Measurements from ENCODE around the gene PYROXD2.

Gene PYROXD2

DNA sequence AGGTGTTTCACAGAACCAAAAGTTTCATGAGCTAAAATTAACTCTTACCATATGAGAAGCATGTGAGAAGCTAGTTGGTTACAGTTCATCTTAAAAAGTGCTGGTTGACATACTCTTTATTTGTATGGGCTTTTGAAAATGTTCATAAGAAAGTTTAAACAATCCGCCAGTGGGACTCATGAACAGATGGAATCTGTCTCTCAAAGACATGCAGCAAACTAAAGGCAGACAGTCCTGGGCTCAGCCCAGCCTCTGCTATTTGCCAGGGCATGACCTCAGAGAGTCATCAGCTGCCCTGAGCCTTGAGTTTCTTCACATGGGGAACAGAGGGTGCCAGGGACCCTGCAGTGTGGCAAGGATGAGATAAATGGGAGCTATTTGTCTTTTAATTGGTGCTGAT lies 3.2 kb downstream of the PYROXD2 start:
- DNase-seq, result no peak

DNA sequence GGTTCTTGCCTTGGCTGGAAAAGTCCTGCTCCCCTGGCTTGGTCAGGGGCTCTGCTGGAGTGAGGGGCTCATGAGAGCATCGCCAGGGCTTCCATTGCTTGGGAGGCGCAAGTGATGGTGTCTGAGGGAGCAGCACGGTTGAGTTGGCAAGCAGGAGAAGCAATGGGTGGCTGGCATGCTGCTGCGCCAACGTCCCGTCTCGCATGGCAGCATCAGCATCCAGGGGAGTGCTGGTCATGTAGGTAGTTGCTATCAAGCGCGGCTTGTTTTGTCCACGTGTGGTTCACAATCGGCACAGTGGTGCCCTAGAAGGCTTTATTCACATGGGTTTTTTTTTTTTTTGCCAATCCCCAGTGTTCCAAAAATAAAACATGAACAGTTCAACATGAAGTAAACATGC lies 3.8 kb downstream of the PYROXD2 start:
- DNase-seq, result no peak

DNA sequence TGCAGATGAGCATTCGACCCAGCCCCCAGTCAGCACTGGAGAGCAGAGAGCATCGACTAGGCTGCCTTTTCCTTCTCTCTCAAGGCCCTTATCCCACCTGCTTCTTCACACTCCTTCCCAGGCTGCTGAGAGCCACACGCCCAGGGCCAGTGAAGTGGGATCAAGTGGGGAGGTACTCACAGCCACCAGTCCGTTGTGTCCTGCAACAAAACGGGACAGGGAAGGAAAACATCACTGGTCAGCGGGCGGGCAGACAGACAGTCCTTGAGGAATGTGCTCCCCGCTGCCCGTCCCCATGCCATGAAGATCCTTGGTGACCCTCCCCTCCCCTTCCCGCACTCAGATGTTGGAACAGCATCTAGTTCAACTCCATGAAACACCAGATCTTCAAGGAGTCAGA lies 4.2 kb downstream of the PYROXD2 start:
- no peak for DNase-seq

DNA sequence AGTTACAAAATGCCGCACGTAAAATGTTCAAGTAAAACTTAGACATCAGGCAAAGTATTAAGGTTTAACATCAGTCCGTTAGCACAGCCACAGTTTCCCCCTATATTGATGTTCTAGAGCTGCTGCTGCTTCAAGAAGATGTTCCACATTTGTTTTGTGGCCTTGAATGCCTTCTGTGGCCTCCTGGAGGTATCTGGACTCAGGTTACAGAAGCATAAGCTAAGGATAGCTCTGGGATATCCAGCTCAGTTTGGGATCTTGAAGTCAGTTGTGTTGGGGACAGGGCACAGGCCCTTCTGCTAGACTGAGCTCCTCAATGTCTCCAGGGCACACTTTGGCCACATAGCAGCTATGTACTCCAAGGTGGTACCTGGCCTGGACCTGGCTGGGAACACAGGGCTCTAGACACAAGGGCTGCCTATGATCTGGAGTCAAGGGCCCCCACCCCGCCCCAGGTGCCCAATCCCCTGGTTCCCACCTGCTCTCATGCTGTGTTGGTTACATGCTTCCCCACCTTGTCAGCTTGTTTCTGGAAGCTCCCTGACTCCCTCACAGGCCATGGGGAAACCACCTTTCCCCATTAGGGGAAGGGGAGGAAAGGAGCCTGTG lies 4.7 kb downstream of the PYROXD2 start:
- DNase-seq, result no peak

DNA sequence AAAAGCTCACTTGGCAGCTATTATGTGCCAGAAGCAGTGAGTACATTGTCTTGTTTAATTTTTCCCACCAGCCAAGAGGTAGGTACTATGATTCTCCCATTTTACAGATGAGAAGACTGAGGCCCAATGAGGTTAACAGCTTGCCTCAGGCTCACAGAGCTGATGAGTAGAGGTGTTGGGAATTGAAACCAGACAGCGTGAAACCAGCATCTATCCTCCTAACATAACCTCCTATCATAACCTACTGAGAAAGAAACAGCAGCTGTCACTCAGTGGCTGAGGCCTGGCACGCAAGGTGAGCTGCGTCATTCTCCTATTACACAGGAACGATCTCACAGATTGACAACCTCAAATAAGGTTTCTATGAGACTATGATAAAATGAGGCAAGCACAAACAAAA lies 6.2 kb downstream of the PYROXD2 start:
- DNase-seq, result no peak

DNA sequence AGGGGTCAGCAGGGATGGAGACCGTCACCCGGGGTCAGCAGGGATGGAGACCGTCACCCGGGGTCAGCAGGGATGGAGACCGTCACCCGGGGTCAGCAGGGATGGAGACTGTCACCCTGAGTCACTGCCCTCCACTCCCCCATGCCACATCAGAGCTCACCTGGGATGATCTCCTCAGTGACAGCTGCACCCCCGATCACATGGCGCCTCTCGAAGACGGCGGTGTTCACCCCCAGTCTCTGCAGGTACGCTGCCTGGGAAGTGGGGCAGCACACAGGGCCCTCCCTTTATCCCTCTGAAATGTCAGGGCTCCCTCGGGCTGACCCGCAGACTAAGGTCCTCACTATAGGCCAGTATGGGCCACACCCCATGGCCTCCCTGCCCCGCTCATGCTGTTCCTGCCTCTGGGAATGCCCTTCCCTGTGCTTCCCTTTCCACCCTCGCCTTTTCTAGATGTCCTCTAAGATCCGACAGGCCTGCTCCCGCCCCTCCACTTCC lies 7.2 kb downstream of the PYROXD2 start:
- DNase-seq, result no peak

DNA sequence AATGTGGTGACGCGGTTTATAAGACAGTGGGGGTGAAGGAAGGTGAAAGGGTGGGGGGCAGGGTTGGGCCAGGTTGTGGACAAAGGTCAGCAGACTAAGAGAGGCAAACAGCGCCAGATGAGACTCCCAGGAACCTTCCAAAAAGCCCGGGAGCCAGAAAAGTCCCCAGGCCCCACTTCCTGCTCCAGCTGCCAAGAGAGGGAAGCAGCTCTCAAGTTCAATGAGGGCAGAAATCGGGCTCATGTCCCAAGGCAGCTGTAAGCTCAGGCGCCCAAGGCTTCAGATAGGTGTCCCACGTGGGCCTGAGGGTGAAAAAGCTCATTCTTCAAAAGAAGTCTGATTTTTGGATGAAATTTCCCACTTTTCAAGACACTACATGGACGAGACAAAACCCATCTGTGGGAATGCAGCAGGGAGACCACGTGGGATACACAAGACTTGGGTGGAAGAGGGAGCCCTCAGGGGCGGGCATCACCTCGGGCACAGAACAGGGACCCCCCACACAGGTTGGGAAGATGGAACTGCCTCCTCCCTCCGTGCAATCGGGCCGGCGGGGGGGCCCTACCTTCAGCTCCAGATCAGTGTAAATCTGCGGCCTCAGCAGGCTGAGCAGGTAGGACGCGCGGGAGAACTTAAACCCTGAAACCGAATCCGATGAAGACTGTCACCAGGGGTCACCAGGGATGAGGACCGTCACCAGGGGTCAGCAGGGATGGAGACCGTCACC lies 7.8 kb downstream of the PYROXD2 start:
- DNase-seq, result no peak

DNA sequence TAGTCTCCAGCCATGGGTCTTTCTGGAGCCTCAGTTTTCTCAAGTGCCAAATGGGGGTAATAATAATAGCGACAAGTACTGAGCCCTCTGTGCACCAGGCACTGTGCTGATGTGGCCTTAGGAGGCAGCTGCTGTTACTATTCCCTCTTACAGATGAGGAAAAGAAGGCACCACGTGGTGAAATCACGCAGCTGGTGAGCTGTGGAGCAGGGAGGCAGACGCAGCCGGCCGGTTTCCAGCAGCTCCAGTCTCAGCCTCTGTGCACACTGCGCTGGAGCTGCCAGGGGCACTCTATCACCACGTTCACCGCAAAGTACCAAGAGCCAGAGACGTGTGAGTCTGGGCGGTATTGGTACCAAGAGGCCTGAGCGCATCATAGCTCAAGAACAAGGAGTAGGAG lies 9.6 kb downstream of the PYROXD2 start:
- DNase-seq, result no peak

DNA sequence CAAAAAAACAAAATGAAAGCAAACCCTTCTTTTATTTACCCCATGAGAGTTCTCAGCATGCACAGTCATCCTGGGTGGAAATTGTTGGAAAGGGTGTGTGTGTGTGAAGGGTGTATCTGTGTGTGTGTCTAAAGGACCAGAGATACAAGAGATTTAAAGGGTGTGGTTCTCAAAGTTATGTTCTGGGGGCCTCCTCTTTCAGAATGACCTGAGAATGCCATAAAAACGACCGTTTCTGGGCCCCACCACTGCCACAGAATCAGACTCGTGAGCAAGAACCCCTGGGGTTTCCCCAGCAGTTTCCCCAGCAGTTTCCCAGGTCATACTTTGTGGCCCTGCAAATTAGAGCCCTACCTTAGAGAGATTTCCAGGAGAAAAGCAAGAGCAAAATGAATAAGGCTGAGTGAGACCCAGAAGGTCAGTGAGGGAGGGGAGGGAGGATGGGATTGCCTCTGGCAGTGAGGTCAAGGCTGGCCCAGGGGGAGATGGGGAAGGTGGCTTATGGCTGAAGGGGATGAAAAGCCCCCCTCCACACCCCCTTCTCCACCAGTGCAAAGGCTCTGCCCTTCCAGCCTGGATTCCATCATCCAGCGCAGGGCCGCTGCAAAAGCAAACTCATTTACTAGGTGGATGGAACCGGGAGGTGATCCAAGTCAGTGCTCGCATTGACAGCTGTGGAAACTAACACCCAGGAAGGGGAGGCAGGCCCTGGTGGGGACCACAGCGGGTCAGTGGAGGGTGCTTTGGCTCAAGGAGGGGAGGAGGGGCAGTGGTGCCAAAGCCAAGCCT lies 10.2 kb downstream of the PYROXD2 start:
- DNase-seq, result no peak

DNA sequence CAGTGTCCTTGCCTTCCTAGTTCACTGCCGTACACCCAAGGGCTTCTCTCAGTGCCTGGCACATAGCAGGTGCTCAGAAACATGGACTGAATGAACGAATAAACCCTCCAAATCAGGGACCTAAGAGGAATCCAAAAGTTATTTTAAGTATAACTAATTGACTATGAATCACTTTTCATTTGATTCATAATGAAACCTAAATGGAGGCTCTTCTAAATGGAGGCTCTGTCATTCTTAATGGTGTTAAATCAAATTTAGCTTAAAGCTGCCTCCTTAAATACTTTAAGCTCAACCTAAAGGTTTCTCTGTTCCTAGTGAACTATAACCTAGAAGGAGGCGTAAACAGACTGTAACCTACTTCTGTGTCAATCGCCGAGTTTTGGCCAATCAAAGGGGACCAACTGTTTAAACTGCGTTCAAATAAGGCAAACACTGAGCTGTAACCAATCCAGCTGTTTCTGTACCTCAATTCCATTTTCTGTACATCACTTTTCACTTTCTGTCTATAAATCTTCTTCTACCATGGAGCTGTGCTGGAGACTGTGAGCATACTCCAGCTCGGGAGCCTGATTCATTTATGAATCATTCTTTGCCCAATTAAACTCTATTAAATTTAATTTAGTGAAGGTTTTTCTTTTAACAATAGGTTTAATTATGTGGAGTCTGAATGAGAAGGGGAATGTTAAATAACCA lies 11.0 kb downstream of the PYROXD2 start:
- DNase-seq, result no peak

DNA sequence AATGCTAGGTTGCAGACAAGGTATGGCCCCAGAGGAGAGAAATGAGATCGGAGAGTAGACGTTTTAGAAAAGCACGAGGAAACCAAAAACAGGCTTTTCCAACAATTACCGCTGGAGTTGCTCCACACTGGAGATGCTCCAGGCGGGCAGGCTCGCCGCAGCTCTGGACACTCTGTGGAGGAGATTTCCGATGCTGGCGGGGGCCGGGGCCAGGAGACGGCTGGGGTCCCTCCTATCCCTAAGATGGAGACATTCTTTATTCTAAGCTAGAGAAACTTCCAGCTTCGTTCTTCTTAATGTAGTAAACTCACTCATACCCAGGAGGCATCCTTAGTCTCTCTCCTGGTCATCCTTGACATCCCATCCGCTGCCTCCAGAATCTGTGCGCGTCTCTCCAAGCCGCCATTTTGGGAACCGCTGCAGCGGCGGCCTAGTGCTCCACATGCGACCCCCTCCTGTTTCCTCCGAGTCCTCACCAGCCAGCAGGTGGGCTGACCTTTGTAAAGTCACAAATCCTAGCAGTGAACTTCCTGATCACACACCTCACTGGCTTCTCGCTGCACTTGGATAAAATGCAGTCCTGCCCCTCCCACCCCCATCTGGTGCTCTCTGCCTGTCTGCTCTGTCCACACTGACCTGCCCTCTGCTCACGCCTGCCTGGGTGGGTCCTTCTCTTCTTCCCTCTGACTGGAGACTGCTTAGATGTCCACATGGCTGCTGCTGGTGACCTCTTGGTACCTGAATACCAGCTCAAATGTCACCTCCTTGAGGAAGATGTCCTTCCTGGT lies 11.9 kb downstream of the PYROXD2 start:
- no peak for DNase-seq

DNA sequence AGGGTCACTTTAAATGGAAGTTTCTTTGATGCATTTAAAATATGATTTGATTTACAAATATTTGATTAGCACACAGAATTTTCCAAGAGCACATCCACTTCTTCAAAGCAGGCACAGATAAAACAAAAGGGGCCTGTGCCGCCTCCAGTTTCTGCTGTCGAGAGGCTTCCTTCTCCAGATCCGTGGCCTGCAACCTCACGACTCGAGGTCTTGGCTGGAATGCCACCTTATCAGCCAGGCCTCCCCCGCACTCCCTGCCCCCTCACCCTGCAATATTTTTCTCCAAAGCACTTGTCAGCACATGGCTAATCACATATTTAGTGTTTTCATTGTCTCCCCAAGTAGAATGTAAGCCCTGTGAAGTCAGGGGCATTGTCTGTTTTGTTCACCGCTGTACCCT lies 12.5 kb downstream of the PYROXD2 start:
- no peak for DNase-seq

DNA sequence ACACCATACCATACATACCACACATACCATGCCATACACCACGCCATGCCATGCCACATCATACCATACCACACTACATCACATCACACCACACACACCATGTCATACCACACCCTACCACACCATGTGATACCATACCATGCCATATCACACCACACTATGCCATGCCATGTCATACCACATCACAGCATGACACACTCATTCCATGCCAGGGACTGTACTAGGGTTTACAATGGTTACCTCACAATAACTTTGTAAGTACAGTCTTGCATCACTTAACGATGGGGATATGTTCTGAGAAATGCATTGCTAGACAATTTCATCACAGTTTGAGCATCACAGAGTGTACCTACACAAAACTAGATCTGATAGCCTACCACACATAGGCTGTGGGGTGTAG lies 14.5 kb downstream of the PYROXD2 start:
- DNase-seq, result no peak

DNA sequence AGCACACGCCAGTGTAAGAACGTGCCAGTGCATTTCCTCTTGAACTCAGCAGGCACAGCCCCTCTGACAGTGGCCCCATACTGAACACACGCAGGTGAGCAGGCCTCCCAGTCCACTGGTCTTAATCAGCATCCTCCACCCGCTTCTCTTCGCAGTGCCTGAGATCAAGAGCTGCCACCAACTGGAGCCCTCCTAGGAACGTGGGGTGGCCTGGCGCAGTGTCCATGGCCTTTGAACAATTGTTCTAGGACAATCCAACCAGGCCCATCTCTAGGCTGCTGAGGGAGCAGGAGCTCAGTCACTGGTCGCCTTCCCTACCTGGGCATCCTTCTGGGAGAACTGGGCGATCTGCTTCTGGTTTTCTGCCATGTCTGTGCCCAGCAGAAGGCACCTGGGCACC lies 15.2 kb downstream of the PYROXD2 start:
- no peak for DNase-seq

DNA sequence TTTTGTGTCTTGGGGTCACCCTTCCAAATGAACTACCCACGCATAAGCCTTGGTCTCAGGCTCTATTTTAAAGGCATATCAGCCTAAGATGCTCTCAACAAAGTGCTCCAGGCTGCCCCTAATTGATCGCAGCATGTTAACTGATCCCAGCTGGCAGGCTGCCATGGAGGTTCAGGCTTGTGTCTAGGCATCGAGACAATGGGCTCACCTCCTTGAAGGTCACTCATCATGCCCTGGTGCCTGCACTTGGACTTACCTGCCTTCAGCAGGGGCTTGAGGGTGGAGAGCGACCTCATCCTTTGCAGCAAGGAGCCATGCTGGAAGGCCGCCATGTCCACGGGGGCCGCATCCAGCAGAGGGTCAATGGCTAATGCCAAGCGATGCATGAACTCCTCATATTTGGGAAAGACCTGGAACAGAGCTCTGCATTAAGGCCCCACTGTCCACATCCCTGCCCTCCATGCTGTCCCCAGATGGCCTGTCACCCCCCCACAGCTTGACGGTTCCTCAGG lies 17.8 kb downstream of the PYROXD2 start:
- DNase-seq, result no peak

DNA sequence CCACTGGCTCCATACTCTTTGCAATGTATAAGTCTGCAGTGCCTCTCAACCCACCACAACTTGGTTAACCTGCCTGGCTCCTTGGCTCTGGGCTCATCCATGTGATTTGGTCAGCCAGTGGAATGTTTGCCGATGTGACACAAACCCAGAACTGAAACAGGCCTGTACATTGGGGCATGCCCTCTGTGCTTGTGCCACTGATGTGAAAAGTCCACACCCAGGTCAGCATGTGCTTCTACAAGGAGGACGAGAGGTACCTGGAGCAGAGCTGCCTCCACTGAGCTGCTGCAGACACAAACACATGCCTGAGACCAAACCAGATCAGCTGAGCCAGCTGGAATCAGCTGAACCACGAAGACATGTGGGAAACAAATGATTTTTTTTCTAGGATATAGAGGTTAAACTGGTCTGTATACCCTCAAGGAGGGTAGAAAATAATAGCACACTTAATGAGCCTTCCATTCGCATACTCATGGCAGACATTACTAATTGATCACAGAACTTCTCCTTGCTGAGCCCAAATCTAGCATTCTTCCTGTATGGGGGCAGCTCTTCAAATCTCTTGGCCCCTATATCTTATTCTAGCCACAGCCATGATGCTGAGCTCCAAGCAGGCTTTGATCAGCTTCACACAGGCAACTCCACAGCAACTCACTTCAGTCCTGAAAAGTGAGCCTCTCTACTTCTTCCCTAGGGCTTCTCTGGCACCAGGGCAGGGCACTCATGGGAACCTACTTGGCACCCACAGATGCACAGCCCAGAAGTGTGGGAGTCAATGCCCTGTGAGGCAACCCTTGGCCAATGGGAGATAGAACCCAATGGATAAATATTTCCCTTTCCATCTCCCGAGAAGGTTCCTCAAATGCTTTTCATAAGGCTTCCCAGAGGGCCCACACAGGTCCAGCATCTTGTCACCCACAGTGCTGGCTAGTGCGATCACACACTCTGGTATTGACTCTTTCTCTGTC lies 18.6 kb downstream of the PYROXD2 start:
- DNase-seq, result no peak

DNA sequence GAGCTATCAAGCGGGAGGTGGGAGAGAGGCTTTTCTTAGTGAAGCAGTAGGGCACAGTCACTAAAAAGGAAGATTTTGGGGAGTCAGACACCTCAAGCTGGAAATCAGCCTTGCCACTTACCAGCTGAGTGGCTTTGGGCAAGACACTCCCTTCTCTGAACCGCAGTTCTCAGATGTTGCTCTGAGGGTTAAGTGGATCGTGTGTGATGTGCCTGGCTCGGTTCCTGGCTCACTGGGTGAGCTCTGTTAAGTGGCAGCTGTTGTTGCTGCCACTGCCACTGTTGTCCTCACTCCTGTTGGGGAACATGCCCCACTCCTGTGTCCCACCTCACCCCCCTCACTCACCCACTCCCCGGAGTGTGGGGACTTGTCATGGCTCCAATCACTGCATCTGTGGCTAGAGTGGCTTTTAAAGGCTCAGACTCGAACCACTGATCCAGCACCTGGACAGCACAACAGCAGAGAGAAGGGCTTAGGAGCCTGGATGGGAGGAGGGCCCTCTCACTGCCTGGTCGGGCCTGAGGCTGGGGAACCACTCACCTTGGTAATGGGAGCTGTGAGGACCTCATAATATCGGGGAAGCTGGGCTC lies 20.0 kb downstream of the PYROXD2 start:
- no peak for DNase-seq

DNA sequence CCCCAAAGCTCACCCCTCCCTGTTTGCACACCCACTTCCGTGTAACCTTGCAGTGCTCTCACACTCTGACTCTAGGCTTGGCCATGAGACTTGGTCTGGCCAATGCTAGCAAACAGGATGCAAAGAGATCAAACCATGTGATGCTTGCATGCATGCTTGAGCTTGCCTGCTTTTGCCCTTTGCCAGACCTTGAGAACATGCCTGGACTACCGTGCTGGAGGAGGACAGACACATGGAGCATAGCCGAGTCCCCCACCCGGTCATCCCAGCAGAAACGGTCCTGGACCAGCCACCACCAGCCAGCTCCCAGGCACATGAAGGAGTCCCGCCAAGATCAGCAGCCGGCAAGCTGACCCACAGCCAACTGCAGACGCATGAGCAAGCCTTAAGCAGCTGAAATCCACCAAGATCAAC lies 23.4 kb downstream of the PYROXD2 start:
- DNase-seq, result no peak

DNA sequence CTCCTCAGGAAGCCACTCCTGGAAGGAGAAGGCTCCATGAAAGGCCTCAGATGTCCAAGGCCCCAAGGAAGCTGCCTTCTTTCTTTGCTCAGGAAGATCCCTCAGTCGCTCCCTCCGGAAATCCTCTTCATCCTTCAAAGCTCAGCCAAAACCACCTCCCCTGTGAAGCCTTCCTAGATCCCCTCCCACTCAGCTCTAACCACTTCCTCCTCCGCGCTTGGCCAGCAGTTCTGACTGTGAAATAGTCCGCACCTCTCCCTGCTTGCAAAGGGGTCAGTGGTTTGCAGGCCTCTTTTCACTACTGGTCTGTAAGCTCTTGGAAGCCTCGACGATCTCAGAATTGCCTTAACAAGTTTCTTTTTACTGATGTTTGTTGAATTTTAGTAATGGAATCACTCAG lies 23.9 kb downstream of the PYROXD2 start:
- no peak for DNase-seq

DNA sequence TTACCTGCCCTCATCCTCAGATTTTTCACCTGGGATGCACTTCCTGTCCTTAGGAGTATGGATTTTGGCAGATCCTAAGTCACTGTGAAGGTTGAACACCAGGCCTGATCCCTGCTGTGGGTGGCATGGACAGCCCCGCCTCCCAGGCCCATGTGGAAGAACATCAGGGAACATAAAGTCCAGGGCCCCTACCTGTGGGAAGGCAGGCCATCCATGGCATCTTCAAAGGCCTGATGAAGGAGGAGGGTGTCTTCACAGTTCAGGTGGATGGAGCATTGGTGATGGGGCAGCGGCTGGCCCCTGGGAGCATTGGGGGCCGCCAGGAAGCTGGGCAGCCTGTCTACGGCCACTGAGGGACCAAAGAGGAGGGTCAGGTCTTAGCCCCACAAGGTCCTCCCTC lies 24.6 kb downstream of the PYROXD2 start:
- DNase-seq, result no peak

DNA sequence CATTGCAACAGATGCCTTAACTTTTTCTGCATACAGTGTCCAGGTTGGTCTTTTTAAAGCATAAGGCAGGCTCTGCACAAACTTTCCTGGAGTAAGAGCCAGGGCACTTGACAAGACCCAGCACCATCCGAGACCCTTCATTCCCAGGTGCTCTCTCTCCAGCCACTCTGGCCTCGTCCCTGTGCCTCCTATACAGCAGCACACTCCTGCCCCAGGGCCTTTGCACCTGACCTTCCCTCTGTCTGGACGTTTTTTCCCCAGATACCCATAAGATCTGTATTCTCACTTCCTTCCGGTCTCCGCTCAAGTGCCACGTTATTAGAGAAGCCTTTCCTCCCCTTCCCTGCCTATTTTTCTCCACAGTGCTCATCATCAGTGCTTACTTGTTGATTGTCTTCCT lies 25.6 kb downstream of the PYROXD2 start:
- DNase-seq, result no peak

All from central memory CD4-positive, alpha-beta T cell (primary cell).